Activated CD4-positive, alpha-beta T cell treated with anti-CD3 and anti-CD28 coated beads, Interleukin-2, amount 10 ng/mL, durations not matched to agents 7 days and 5 days (primary cell): ENCODE measurements around the gene DOCK10. TPM values are rescaled to one million over a fixed set of nuclear protein-coding genes. Genes with fewer than 3 reads are reported as not detected.

Experiments used
- CTCF ChIA-PET: fragments of 350-600 bp; sonication (Branson Sonifier 250); formaldehyde crosslinking; loops from one replicate; lab custom pipeline; 2021; ENCODE audit warnings: antibody characterized with exemption; lab: Charles Lee
- POLR2A ChIA-PET: fragments of 350-600 bp; sonication (Branson Sonifier 250); formaldehyde crosslinking; loops from one replicate; lab custom pipeline; 2021; ENCODE audit warnings: antibody characterized with exemption; lab: Charles Lee
- DNase-seq: peaks from one replicate; pipeline ENCODE4 v3.0.0-alpha.2; 2020
- H3K27ac Mint-ChIP-seq: one replicate; pipeline ENCODE4 v1.8.0; 2021; ENCODE audit warnings: mild to moderate bottlenecking, moderate library complexity, mixed read lengths
- H3K27me3 Mint-ChIP-seq: one replicate; pipeline ENCODE4 v1.8.0; 2021; ENCODE audit warnings: mixed read lengths
- H3K36me3 Mint-ChIP-seq: one replicate; pipeline ENCODE4 v1.8.0; 2021; ENCODE audit warnings: low read depth, mixed read lengths
- H3K4me1 Mint-ChIP-seq: one replicate; pipeline ENCODE4 v1.8.0; 2021; ENCODE audit warnings: mixed read lengths
- H3K4me3 Mint-ChIP-seq: one replicate; pipeline ENCODE4 v1.8.0; 2021; ENCODE audit warnings: mild to moderate bottlenecking, moderate library complexity, mixed read lengths
- H3K9me3 Mint-ChIP-seq: one replicate; pipeline ENCODE4 v1.8.0; 2021; ENCODE audit warnings: mixed read lengths
- total RNA-seq, 2 experiments: library from RNA; stranded (reverse); gene quantifications; one replicate each; pipeline ENCODE4 v1.2.3, GENCODE V29; 2021

The DOCK10 gene
- 100 to 1,000 TPM; 269 to 281 TPM for total RNA-seq

- no peaks in the 10 kb centered on the region for H3K9me3 Mint-ChIP-seq
- CTCF ChIA-PET = interaction anchor here (1.6 to 2.4 kb wide), 4 partner anchors 11 to 115 kb away, joined by 6 to 8 read pairs (median 6); no protein-coding TSS in a partner anchor
- peaks cover 48% of the 10 kb centered on the region for H3K4me1 Mint-ChIP-seq
- POLR2A ChIA-PET = interaction anchor here (1.8 kb wide), 1 partner anchor 10 kb away, joined by 8 read pairs; no protein-coding TSS in a partner anchor
- H3K27ac Mint-ChIP-seq = peak within 1 kb of the TSS; percentile 99
- H3K36me3 Mint-ChIP-seq = peaks cover 51% of the 10 kb centered on the region
- peak; percentile 53 for DNase-seq
- H3K27me3 Mint-ChIP-seq = peaks cover 26% of the 10 kb centered on the region
- peak within 1 kb of the TSS; percentile 98 for H3K4me3 Mint-ChIP-seq
Observed at GRCh38 chr2:225041851-225042799, at the start of gene DOCK10. DOCK10 (minus strand) TSS chr2:225042468; CDS start chr2:225042374, 94 bp downstream.

GRCh38 chr2:225091336-225091735 is 49.1 kb upstream of the DOCK10 start:
- DNase-seq = no peak
- Mint-ChIP-seq H3K27me3 (peaks cover 5% of the 10 kb centered on the region), H3K9me3 (peaks cover 7% of the 10 kb centered on the region), H3K4me1 (peaks cover 9% of the 10 kb centered on the region), H3K27ac (no peak overlapping the region), H3K4me3 (no peak overlapping the region), H3K36me3 (no peaks in the 10 kb centered on the region)
- POLR2A ChIA-PET = no interaction called here
- CTCF ChIA-PET = no interaction called here

- Mint-ChIP-seq H3K27me3 (peaks cover 5% of the 10 kb centered on the region), H3K27ac (no peak overlapping the region), H3K36me3 (no peaks in the 10 kb centered on the region), H3K4me1 (peaks cover 11% of the 10 kb centered on the region), H3K9me3 (peaks cover 7% of the 10 kb centered on the region), H3K4me3 (no peak overlapping the region)
- ChIA-PET POLR2A (no interaction called here), CTCF (no interaction called here)
- DNase-seq = no peak
Observed at GRCh38 chr2:225090746-225091145, 48.5 kb upstream of the DOCK10 start.

GRCh38 chr2:225086915-225087314 is 44.6 kb upstream of the DOCK10 start:
- POLR2A ChIA-PET = no interaction called here
- peaks cover 11% of the 10 kb centered on the region for H3K4me1 Mint-ChIP-seq
- CTCF ChIA-PET = interaction anchor here (0.8 kb wide), 1 partner anchor 8 kb away, joined by 3 read pairs; no protein-coding TSS in a partner anchor
- no peaks in the 10 kb centered on the region for H3K36me3 Mint-ChIP-seq
- no peaks in the 10 kb centered on the region for H3K27me3 Mint-ChIP-seq
- peak overlapping the region; percentile 6 for H3K4me3 Mint-ChIP-seq
- H3K27ac Mint-ChIP-seq = peak overlapping the region; percentile 78
- no peaks in the 10 kb centered on the region for H3K9me3 Mint-ChIP-seq
- DNase-seq = no peak

GRCh38 chr2:225086439-225086838 is 44.2 kb upstream of the DOCK10 start:
- H3K4me1 Mint-ChIP-seq = peaks cover 11% of the 10 kb centered on the region
- H3K9me3 Mint-ChIP-seq = no peaks in the 10 kb centered on the region
- POLR2A ChIA-PET = no interaction called here
- H3K27ac Mint-ChIP-seq = no peak overlapping the region
- no peaks in the 10 kb centered on the region for H3K27me3 Mint-ChIP-seq
- CTCF ChIA-PET = no interaction called here
- no peak for DNase-seq
- H3K36me3 Mint-ChIP-seq = no peaks in the 10 kb centered on the region
- H3K4me3 Mint-ChIP-seq = no peak overlapping the region

GRCh38 chr2:225083276-225083675 is 41.0 kb upstream of the DOCK10 start:
- Mint-ChIP-seq H3K27ac (no peak overlapping the region), H3K4me1 (peaks cover 11% of the 10 kb centered on the region), H3K9me3 (peaks cover 2% of the 10 kb centered on the region), H3K4me3 (no peak overlapping the region), H3K27me3 (no peaks in the 10 kb centered on the region), H3K36me3 (no peaks in the 10 kb centered on the region)
- no peak for DNase-seq
- CTCF ChIA-PET = interaction anchor here (1.0 kb wide), 1 partner anchor 9 kb away, joined by 3 read pairs; no protein-coding TSS in a partner anchor
- POLR2A ChIA-PET = no interaction called here

- POLR2A ChIA-PET = no interaction called here
- no peak overlapping the region for H3K27ac Mint-ChIP-seq
- CTCF ChIA-PET = interaction anchor here (2.6 kb wide), 1 partner anchor 8 kb away, joined by 7 read pairs; no protein-coding TSS in a partner anchor
- peaks cover 2% of the 10 kb centered on the region for H3K36me3 Mint-ChIP-seq
- peaks cover 4% of the 10 kb centered on the region for H3K4me1 Mint-ChIP-seq
- H3K9me3 Mint-ChIP-seq = peaks cover 12% of the 10 kb centered on the region
- no peak for DNase-seq
- H3K4me3 Mint-ChIP-seq = no peak overlapping the region
- no peaks in the 10 kb centered on the region for H3K27me3 Mint-ChIP-seq
Observed at GRCh38 chr2:225076125-225076524, 33.9 kb upstream of the DOCK10 start.

- Mint-ChIP-seq H3K4me3 (no peak overlapping the region), H3K27ac (no peak overlapping the region), H3K27me3 (no peaks in the 10 kb centered on the region), H3K9me3 (peaks cover 12% of the 10 kb centered on the region), H3K4me1 (peaks cover 4% of the 10 kb centered on the region), H3K36me3 (peaks cover 2% of the 10 kb centered on the region)
- DNase-seq = no peak
- ChIA-PET POLR2A (no interaction called here), CTCF (no interaction called here)
Observed at GRCh38 chr2:225074919-225075681, 32.8 kb upstream of the DOCK10 start.

GRCh38 chr2:225074366-225074765 is 32.1 kb upstream of the DOCK10 start:
- Mint-ChIP-seq H3K36me3 (peaks cover 2% of the 10 kb centered on the region), H3K27ac (no peak overlapping the region), H3K4me1 (peaks cover 4% of the 10 kb centered on the region), H3K9me3 (peaks cover 12% of the 10 kb centered on the region), H3K27me3 (no peaks in the 10 kb centered on the region), H3K4me3 (no peak overlapping the region)
- CTCF ChIA-PET = interaction anchor here (0.8 kb wide), 2 partner anchors 9 kb away, joined by 3 read pairs; no protein-coding TSS in a partner anchor
- POLR2A ChIA-PET = no interaction called here
- no peak for DNase-seq

- Mint-ChIP-seq H3K27ac (no peak overlapping the region), H3K4me3 (no peak overlapping the region), H3K27me3 (no peaks in the 10 kb centered on the region), H3K36me3 (peaks cover 6% of the 10 kb centered on the region), H3K9me3 (peaks cover 18% of the 10 kb centered on the region), H3K4me1 (peaks cover 4% of the 10 kb centered on the region)
- ChIA-PET POLR2A (no interaction called here), CTCF (no interaction called here)
- DNase-seq = no peak
Observed at GRCh38 chr2:225073198-225073597, 30.9 kb upstream of the DOCK10 start.

GRCh38 chr2:225072444-225072843 is 30.2 kb upstream of the DOCK10 start:
- Mint-ChIP-seq H3K27me3 (no peaks in the 10 kb centered on the region), H3K4me3 (no peak overlapping the region), H3K9me3 (peaks cover 25% of the 10 kb centered on the region), H3K27ac (no peak overlapping the region), H3K36me3 (peaks cover 9% of the 10 kb centered on the region), H3K4me1 (peaks cover 4% of the 10 kb centered on the region)
- DNase-seq = no peak
- ChIA-PET CTCF (no interaction called here), POLR2A (no interaction called here)

- peaks cover 37% of the 10 kb centered on the region for H3K9me3 Mint-ChIP-seq
- H3K4me1 Mint-ChIP-seq = peaks cover 10% of the 10 kb centered on the region
- ChIA-PET CTCF (interaction anchor here (1.9 kb wide), 1 partner anchor 28 kb away, joined by 6 read pairs; the partner anchor contains the start of gene DOCK10), POLR2A (no interaction called here)
- H3K27ac Mint-ChIP-seq = no peak overlapping the region
- peaks cover 22% of the 10 kb centered on the region for H3K36me3 Mint-ChIP-seq
- no peak overlapping the region for H3K4me3 Mint-ChIP-seq
- no peak for DNase-seq
- no peaks in the 10 kb centered on the region for H3K27me3 Mint-ChIP-seq
Observed at GRCh38 chr2:225070811-225071210, 28.5 kb upstream of the DOCK10 start.
